ENCODE measurements around the gene CORO2A. TPM values are rescaled to one million over a fixed set of nuclear protein-coding genes. Genes with fewer than 3 reads are reported as not detected.
"Not testable (repeated sequence)": the region's sequence is repeated elsewhere in the genome, so short reads cannot be mapped to it uniquely, and the experiment has no call there.

CORO2A gene
- total RNA-seq, 1 experiment from 2014 or later: 9.3 TPM

DNA sequence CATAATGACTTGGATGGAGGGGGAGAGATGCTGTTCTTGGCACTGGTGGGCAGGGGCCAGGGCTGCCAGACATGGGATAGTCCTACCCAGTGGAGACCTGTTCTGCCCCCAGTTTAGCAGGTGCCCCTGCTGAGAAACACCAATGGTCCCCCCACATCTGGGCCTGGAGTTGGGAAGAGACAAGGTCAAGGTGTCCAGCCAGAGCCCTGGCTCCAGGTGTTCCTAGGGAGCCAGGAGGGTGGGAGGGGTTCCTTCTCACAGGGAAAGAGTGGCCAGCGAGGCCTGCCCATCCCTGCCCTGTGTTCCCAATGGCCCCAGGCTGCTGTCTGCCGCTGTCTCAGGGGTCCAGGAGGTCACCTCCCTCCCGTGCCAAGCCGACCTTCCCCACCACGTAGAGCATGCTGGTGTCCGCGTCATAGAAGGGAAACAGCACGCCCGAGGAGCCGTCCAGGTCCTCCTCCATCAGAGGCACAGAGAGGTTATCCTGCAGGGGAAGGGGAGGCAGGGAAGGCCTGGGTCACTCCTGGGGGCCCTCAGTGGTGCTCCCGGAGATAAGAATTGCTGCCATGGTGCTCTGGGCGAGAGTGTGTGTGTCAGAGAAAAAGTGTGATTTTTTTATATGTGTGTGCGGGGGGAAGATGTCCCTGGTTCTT, 61.7 kb downstream of the CORO2A start:
- no peak for DNase-seq (ENCODE audit: low spot score)
- in situ Hi-C loops (cut with HindIII; ENCODE audit: low sequenced_read_pairs): no loop called here

DNA sequence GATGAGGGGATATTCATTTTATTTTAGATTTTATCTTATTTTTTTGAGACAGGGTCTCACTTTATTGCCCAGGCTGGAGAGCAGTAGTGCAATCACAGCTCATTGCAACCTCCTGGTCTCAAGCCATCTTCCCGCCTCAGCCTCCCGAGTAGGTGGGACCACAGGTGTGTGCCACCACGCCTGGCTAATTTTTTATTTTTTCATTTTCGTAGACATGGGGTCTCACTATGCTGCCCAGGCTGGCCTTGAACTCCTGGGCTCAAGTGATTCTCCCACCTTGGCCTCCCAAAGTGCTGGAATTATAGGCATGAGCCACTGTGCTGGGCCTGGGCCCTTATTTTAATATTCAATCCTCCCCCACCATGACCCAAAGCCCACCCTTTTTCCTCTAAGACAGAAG, 62.4 kb downstream of the CORO2A start:
- DNase-seq (ENCODE audit: low spot score); in situ Hi-C loops (cut with HindIII; ENCODE audit: low sequenced_read_pairs): not testable (repeated sequence)

DNA sequence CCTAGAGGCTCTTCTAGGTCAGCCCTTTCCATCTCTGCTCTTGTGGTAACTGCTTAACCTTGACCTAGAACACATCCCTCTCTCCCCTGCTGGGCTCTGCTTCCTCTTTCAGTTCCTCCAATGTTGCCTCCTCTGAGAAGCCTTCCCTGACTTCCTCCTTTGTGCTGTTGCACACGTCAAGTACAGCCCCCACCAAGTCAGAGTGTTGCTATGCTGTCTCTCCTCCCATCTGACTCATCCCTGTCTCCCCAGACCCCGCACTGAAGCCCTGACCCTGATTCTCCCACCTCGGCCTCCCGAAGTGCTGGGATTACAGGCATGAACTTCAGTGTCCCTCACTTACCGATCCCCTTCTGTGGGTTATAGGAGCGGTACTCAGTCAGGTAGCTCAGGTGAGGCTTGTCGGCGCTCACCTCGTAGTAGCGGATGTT, 63.0 kb downstream of the CORO2A start:
- in situ Hi-C loops (cut with HindIII; ENCODE audit: low sequenced_read_pairs): no loop called here
- no peak for DNase-seq (ENCODE audit: low spot score)

DNA sequence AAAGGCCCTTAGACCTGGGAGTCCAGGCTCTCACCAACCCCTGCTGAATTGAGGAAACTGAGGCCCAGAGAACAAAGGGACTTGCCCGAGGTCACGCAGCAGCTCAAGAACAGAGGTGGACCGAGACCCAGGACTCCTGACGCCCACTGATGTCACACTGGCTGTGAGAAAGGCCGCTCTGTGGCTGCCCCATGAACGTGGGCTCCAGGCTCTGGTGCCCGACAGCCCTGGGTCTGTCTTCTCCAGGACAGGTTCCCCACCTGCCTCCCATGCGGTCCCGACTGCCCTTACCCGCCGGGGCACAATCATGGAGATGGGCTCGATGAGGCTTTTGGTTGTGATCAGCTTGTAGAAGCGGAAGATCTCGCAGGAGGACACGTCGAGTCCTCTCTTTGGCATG, 64.1 kb downstream of the CORO2A start:
- in situ Hi-C loops (cut with HindIII; ENCODE audit: low sequenced_read_pairs): no loop called here
- DNase-seq (ENCODE audit: low spot score): no peak

DNA sequence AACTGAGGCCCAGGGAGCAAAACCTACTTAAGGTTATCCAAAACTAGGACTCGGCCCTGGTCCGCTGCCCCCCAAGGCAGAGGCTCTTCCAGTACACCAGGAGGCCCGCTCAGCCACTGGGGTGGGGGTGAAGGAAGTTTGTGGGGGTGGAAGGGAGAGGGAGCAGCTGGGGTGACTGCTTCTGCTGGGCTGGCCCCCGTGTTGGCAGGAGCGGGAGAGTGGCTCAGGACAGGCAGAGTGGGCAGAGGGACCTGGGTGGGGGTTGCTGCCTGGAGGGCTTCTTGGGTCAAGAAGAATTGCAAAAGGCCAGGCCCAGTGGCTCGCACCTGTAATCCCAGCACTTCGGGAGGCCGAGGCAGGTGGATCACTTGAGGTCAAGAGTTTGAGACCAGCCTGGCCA, 65.2 kb downstream of the CORO2A start:
- in situ Hi-C loops (cut with HindIII; ENCODE audit: low sequenced_read_pairs): no loop called here
- DNase-seq (ENCODE audit: low spot score): no peak

DNA sequence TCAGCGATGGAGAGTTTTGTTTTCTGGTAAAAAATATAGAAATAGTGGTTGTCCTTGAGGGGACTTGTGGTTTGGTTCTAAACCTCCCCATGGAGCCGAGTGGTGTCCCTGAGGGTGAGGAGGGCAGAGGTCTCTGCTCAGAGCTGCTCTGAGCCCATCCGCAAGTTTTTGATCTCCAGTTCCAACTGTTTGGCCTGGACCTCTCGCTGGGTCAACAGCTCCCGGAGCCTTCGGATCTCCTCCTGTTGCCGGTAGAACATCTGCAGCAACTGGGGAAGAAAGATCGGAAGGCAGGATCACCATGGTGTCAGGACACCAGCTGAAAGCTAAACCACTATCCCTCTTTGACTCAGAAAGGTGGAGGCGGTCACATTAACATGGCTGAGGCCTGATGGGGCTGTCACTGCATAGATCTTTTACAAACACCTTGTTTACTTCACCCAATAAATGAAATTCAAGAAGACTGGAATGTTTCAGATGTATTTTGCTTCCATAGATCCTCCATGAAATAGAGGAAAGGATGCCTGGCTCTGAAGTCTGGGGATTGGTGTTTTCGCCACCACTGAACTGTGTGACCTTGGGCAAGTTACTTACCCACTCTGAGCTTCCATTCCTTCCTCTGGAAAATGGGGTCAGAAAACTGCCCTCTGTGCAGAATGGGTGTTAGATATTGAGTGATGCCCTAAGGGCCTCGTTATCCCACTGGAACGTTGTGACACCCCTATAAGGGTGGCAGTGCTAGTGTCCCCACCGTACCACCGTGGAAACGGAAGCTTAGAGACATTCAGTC, 67.6 kb downstream of the CORO2A start:
- no peak for DNase-seq (ENCODE audit: low spot score)
- in situ Hi-C loops (cut with HindIII; ENCODE audit: low sequenced_read_pairs): no loop called here

DNA sequence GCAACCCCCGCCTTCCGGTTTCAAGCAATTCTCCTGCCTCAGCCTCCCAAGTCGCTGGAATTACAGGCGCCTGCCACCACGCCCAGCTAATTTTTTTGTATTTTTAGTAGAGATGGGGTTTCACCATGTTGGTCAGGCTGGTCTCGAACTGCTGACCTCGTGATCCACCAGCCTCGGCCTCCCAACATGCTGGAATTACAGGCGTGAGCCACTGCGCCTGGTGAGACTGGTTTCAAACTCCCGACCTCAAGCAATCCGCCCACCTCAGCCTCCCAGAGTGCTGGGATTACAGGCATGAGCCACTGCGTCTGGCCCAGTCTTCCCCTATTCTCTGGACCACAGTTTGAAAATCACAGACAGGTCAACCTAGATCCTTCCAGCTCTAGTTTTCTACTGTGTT, 68.3 kb downstream of the CORO2A start:
- DNase-seq (ENCODE audit: low spot score); in situ Hi-C loops (cut with HindIII; ENCODE audit: low sequenced_read_pairs): not testable (repeated sequence)

DNA sequence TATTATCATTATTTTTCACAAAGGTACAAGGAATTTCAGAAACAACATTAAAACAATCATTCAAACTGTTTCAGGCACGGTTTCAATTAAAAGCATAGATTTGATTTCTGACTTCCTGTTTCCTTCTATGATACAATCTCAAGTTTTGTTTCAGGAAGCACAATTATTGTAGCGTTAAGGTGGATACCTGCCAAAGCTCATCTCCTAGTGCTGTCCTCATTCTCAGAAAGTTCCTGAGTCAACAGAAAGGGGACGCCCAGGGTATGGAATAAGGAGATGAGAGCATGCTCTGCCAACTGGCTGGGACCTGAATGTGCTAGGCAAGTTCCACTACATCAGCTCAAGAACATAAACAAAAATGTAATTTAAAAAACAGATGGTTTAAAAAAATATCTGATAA, 71.4 kb downstream of the CORO2A start:
- in situ Hi-C loops (cut with HindIII; ENCODE audit: low sequenced_read_pairs): no loop called here

DNA sequence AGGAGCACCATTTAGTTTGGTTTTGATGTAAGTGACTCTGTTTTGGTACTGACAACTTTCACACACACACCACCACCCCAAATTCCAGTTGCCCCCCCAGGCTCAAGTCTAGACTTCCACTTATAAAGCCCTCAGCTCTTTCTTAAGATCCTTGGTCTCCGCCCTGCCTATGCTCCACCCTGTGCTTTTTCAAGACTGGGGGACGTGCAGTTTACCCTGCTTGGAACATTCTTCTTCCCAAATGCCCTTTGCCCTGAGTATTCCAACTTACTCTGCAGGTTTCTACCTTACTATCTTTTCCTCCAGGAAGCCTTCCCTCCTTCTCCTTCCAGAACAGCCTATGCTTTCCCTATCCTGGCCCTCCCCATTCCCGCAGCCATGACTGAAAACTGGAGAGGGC, 72.0 kb downstream of the CORO2A start:
- DNase-seq (ENCODE audit: low spot score): no peak
- in situ Hi-C loops (cut with HindIII; ENCODE audit: low sequenced_read_pairs): no loop called here

More for the DNA sequence above, 71.4 kb downstream of the CORO2A start:
- peak; percentile 34 for DNase-seq (ENCODE audit: low spot score)

DNA sequence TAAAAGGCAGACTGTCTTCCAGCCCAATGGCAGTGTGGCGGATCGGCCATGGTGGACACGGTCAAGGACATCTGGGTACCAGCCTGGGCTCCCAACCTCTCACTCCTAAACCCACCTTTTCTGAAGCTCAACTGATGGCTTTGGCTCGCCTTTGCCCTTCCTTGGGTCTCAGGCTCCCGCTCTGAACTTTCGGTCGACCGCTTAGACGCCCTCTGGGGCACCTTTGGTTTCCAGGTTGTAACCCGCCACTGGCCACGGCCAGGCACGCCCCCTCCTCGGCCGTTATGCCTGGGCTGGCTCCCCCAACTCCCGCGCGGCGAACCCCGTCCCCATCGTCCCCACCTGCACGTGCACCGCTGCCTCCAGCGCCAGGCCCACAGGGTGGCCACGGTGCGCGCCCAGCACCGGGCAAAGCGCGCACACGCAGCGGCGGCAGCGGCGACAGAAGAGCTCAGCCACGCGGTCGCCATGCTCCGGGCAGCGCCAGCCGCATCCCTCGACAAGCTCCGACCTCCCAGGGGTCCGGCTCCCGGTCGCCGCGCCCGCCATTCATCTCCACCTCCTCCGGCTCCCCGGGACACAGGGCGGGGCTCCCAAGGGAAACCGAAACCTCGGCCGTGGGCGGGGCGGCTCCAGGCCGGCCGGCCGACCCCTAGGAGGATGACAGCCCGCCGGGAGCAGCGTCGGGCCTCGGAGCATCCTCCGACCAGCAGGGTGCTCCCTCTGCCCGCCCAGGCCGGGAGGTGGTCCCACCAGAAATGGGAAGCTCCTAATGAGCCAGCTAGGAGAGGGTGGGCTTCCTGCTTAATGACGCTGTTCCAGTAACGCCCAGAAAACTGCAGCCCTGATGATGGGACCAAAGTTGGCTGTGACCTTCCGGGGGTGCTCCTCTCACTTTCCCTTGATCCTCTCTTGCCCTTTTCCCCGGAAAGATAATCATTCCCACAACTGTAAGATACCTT, 73.5 kb downstream of the CORO2A start, which contains the start of gene TRIM14:
Gene TRIM14, minus strand, starts transcription at position 583 of the 962 bp plus-strand sequence. Its CDS starts 34 bp downstream, at position 549.
- DNase-seq (ENCODE audit: low spot score): no peak
- in situ Hi-C loops (cut with HindIII; ENCODE audit: low sequenced_read_pairs): no loop called here

DNA sequence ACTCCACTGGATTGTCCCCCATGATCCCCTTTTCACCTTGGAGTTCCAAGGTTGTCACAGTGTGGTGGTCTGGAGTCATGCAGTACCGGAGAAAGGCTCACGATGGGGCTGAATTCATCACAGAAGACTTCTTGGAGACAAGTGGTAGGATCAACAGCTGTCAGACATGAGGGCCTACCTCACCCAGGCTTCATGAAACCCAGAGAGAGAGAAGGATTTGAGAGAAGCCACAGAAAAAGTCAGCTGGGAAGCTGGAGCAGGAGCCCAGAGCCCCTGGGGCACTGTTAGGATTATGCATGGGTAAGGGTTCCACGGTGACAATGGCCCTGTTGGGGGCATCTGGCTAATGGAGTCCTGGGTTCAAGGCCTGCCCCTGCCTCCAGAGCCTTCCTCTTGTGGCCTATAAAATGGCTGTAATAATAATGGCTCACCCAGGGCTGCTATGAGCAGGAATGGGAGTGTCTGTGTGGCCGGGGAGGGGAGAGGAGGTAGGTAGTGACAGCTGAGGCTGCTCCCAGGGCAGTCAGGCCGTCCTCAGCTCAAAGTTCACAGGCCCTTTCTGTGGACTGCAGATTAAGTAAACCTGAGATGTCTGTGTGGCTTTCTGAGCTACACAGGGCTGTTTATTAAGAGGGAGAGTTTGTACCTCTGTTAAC, 74.3 kb downstream of the CORO2A start:
- in situ Hi-C loops (cut with HindIII; ENCODE audit: low sequenced_read_pairs): no loop called here
- DNase-seq (ENCODE audit: low spot score): peak; percentile 30

DNA sequence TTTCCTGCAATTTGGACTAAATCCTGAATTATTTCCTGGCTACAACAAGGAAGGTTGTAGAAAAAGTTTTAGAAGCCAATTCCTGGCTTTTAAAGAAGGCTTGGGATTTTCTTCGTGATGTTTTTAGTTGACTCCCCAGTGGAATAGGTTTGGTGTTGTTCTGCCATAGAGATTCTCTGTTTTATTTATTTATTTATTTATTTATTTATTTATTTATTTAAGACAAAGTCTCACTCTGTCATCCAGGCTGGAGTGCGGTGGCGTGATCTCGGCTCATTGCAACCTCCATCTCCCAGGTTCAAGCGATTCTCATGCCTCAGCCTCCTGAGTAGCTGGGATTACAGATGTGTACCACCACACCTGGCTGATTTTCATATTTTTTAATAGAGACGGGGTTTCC, 75.3 kb downstream of the CORO2A start:
- in situ Hi-C loops (cut with HindIII; ENCODE audit: low sequenced_read_pairs); DNase-seq (ENCODE audit: low spot score): not testable (repeated sequence)

DNA sequence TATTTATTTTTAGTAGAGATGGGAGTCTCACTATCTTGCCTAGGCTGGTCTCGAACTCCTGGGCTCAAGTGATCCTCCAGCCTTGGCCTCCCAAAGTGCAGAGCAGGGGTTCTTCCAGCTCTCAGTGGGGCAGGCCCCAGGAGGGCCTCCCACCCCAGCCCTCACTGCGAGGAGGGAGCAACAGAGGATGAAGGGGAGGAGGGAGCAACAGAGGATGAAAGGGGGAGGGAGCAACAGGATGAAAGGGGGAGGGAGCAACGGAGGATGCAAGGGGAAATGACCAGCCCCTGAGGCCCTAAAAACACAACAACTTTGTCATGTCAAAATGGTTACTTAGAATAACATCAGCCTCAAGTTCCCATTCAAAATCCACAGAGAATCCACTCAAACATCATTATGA, 83.4 kb downstream of the CORO2A start:
- DNase-seq (ENCODE audit: low spot score): no peak
- in situ Hi-C loops (cut with HindIII; ENCODE audit: low sequenced_read_pairs): loop anchor here (10.0 kb wide), 1 partner anchor 94 kb away; no protein-coding TSS in a partner anchor

DNA sequence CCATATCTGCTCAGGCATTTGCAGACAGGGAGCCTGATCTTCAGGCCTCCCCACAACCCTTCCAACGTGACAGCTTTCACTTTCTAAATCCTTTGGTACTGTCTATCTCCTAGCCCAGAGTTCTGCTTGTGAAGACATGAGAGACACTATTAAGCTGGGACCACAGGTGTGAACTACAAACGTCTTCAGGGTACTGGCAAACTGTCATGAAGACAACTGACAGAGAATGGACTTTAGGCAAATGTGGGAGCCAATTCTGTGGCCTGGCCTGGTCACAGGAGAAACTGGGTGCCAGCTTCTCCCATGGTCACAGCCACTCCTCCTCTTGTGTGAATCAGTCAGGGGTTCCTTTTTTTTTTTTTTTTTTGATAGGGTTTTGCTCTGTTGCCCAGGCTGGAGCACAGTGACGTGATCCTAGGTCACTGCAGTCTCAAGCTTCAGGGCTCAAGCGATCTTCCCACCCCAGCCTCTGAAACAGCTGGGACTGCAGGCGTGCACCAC, 83.9 kb downstream of the CORO2A start:
- in situ Hi-C loops (cut with HindIII; ENCODE audit: low sequenced_read_pairs): loop anchor here (10.0 kb wide), 1 partner anchor 94 kb away; no protein-coding TSS in a partner anchor
- DNase-seq (ENCODE audit: low spot score): no peak

DNA sequence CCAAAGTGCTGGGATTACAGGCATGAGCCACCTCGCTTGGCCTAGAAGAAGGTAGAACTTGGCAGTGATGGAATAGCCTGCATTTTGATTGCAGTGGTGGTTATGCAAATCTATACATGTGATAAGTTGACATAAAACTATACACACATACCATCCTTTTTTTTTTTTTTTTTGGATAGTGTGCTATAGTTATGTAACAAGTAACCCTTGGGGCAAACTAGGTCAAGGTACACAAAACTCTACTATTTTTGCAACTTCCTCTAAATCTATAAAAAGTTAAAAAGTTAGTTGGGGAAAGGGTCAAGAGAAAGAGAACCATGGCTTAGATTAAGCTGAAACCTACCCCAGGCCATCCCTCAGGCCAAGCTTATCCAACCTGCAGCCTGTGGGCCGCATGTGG, 84.5 kb downstream of the CORO2A start:
- DNase-seq (ENCODE audit: low spot score): no peak
- in situ Hi-C loops (cut with HindIII; ENCODE audit: low sequenced_read_pairs): loop anchor here (10.0 kb wide), 1 partner anchor 93 kb away; no protein-coding TSS in a partner anchor

DNA sequence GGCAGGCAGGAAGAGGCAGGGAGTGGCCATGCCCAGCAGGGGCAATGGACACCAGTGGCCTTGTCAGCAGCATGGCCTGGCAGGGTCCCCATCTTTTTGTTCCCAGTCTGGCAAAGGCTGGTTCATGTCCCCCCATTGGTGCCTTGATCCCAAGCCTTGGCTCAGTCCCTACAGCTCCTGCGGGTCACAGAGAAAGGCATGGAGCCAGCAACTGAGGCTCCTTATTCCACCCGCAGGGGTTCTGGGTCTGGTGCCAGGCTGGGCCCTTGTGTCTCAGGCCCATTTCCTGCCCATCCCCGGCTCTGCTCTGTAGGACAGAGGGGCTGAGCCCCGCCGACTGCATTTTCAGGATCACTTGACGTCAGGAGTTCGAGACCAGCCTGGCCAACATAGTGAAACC, 87.4 kb downstream of the CORO2A start:
- in situ Hi-C loops (cut with HindIII; ENCODE audit: low sequenced_read_pairs): loop anchor here (10.0 kb wide), 1 partner anchor 90 kb away; no protein-coding TSS in a partner anchor
- no peak for DNase-seq (ENCODE audit: low spot score)

DNA sequence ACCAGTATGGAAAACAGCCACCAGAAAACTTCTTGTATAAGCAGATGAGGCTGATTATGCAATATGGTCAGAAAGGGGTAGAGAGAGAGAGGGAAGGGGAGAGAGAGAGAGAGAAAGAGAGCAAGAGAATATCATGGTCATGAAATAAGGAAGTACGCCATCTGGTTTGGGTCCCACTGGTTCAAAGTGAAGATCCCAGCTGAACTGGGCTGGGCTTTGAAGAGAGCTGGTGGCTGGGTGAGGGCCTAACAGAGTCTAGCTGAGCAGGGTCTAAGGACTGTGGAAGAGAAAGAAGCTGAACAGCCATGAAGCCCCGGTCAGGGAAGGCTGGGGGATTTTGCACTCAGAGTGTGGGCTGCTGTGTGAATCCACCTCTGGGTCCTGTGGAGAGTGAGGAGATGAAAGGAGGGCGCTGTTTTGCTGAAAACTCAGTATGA, 88.0 kb downstream of the CORO2A start:
- in situ Hi-C loops (cut with HindIII; ENCODE audit: low sequenced_read_pairs): loop anchor here (10.0 kb wide), 1 partner anchor 90 kb away; no protein-coding TSS in a partner anchor
- DNase-seq (ENCODE audit: low spot score): no peak

DNA sequence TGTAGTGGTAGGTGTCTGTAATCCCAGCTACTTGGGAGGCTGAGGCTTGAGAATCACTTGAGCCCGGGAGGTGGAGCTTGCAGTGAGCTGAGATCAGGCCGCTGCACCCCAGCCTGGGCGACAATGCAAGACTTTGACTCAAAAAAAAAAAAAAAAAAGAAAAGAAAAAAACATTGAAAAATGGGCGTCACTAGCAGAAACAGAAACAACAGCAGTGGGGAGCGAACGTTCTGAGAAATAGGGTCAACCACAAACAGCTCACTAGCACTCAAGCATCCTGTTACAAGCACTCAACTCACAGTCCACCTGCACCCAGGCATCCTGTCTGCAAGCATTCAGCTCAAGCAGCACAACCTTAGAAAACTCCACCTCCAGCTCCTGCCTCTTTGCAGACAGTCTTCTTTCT, 90.6 kb downstream of the CORO2A start:
- no peak for DNase-seq (ENCODE audit: low spot score)

More for the DNA sequence above, 90.6 kb downstream of the CORO2A start:
- in situ Hi-C loops (cut with HindIII; ENCODE audit: low sequenced_read_pairs): loop anchor here (10.0 kb wide), 1 partner anchor 87 kb away; no protein-coding TSS in a partner anchor

Measured in G401 (cell line).